Activated CD4-positive, alpha-beta T cell treated with anti-CD3 and anti-CD28 coated beads, Interleukin-2, amount 10 ng/mL, durations not matched to agents 24 days and 14 days (primary cell): ENCODE results near the gene SIRPB1. TPM values are rescaled to one million over a fixed set of nuclear protein-coding genes. Genes with fewer than 3 reads are reported as not detected.
"Not testable (repeated sequence)": the region's sequence is repeated elsewhere in the genome, so short reads cannot be mapped to it uniquely, and the experiment has no call there.

Source experiments
- DNase-seq: peaks from one replicate; pipeline ENCODE4 v3.0.0; 2022
- H3K27ac Mint-ChIP-seq: one replicate; pipeline ENCODE4 v1.8.0; 2022; ENCODE audit warnings: mild to moderate bottlenecking, mixed read lengths
- H3K27me3 Mint-ChIP-seq: one replicate; pipeline ENCODE4 v1.8.0; 2022; ENCODE audit warnings: mixed read lengths
- H3K36me3 Mint-ChIP-seq: one replicate; pipeline ENCODE4 v1.8.0; 2022; ENCODE audit warnings: low read depth, mild to moderate bottlenecking, mixed read lengths
- H3K4me1 Mint-ChIP-seq: one replicate; pipeline ENCODE4 v1.8.0; 2021; ENCODE audit warnings: mixed read lengths
- H3K4me3 Mint-ChIP-seq: one replicate; pipeline ENCODE4 v1.8.0; 2022; ENCODE audit warnings: mild to moderate bottlenecking, moderate library complexity, mixed read lengths
- H3K9me3 Mint-ChIP-seq: one replicate; pipeline ENCODE4 v1.8.0; 2021; ENCODE audit warnings: mixed read lengths
- intact Hi-C: fragments of 100-400 bp; cut with micrococcal nuclease; formaldehyde crosslinking; loops from one replicate; pipeline ENCODE4 v1.15.1; 2023
- total RNA-seq: library from RNA; stranded (reverse); gene quantifications from 2 replicates; pipeline ENCODE4 v1.2.3, GENCODE V29; 2022

The SIRPB1 gene
- total RNA-seq, 1 donor from 2014 or later: 0.82 TPM

- H3K9me3 Mint-ChIP-seq: peaks cover 20% of the 10 kb centered on the region
- DNase-seq: no peak
- H3K27me3 Mint-ChIP-seq: no peaks in the 10 kb centered on the region
- H3K27ac Mint-ChIP-seq: peak overlapping the region; percentile 9
- peak overlapping the region; percentile 49 for H3K4me3 Mint-ChIP-seq
- H3K36me3 Mint-ChIP-seq: peaks cover 68% of the 10 kb centered on the region
- intact Hi-C loops: no loop called here
- peaks cover 72% of the 10 kb centered on the region for H3K4me1 Mint-ChIP-seq
These were observed 32.3 kb upstream of the SIRPB1 start for GRCh38 chr20:1652104-1652503.

- DNase-seq: peak; percentile 65
- H3K36me3 Mint-ChIP-seq: peaks cover 74% of the 10 kb centered on the region
These were observed 31.7 kb upstream of the SIRPB1 start for GRCh38 chr20:1651268-1652058.

GRCh38 chr20:1648101-1648500 lies 28.3 kb upstream of the SIRPB1 start:
- H3K9me3 Mint-ChIP-seq: peaks cover 9% of the 10 kb centered on the region
- H3K27ac Mint-ChIP-seq: peak overlapping the region; percentile 54
- no peaks in the 10 kb centered on the region for H3K27me3 Mint-ChIP-seq
- peaks cover 53% of the 10 kb centered on the region for H3K4me1 Mint-ChIP-seq
- DNase-seq: no peak
- intact Hi-C loops: loop anchor here (5.0 kb wide), 1 partner anchor 39 kb away; no protein-coding TSS in a partner anchor
- H3K4me3 Mint-ChIP-seq: no peak overlapping the region
- peaks cover 68% of the 10 kb centered on the region for H3K36me3 Mint-ChIP-seq

More at GRCh38 chr20:1651268-1652058, 31.7 kb upstream of the SIRPB1 start:
- Mint-ChIP-seq H3K4me3 (peak overlapping the region; percentile 54), H3K27ac (peak overlapping the region; percentile 31), H3K27me3 (no peaks in the 10 kb centered on the region), H3K4me1 (peaks cover 73% of the 10 kb centered on the region), H3K9me3 (peaks cover 20% of the 10 kb centered on the region)
- intact Hi-C loops: no loop called here

GRCh38 chr20:1646975-1647431 lies 27.2 kb upstream of the SIRPB1 start:
- H3K4me3 Mint-ChIP-seq: peak overlapping the region; percentile 29
- DNase-seq: no peak
- peak overlapping the region; percentile 92 for H3K27ac Mint-ChIP-seq
- peaks cover 4% of the 10 kb centered on the region for H3K9me3 Mint-ChIP-seq
- intact Hi-C loops: loop anchor here (1.0 to 5.0 kb wide), 2 partner anchors 18 to 40 kb away; no protein-coding TSS in a partner anchor
- H3K4me1 Mint-ChIP-seq: peaks cover 45% of the 10 kb centered on the region
- peaks cover 61% of the 10 kb centered on the region for H3K36me3 Mint-ChIP-seq
- no peaks in the 10 kb centered on the region for H3K27me3 Mint-ChIP-seq

GRCh38 chr20:1644101-1644962 lies 24.5 kb upstream of the SIRPB1 start:
- Mint-ChIP-seq H3K9me3 (peaks cover 7% of the 10 kb centered on the region), H3K4me1 (peaks cover 37% of the 10 kb centered on the region), H3K27ac (no peak overlapping the region), H3K4me3 (no peak overlapping the region), H3K36me3 (peaks cover 52% of the 10 kb centered on the region), H3K27me3 (no peaks in the 10 kb centered on the region)
- no peak for DNase-seq
- intact Hi-C loops: no loop called here

- Mint-ChIP-seq H3K36me3 (peaks cover 41% of the 10 kb centered on the region), H3K9me3 (peaks cover 13% of the 10 kb centered on the region), H3K4me1 (peaks cover 23% of the 10 kb centered on the region)
- DNase-seq, H3K4me3 Mint-ChIP-seq, intact Hi-C loops, H3K27me3 Mint-ChIP-seq, H3K27ac Mint-ChIP-seq: not testable (repeated sequence)
These were observed 18.8 kb upstream of the SIRPB1 start for GRCh38 chr20:1638643-1639042.

- Mint-ChIP-seq H3K36me3 (peaks cover 48% of the 10 kb centered on the region), H3K4me1 (peaks cover 30% of the 10 kb centered on the region), H3K4me3 (no peak overlapping the region), H3K9me3 (peaks cover 13% of the 10 kb centered on the region), H3K27ac (no peak overlapping the region), H3K27me3 (no peaks in the 10 kb centered on the region)
- DNase-seq: no peak
- intact Hi-C loops: no loop called here
These were observed 17.9 kb upstream of the SIRPB1 start for GRCh38 chr20:1637755-1638154.

GRCh38 chr20:1637226-1637625 lies 17.4 kb upstream of the SIRPB1 start:
- intact Hi-C loops: no loop called here
- no peak for DNase-seq
- H3K27ac Mint-ChIP-seq: no peak overlapping the region
- peaks cover 35% of the 10 kb centered on the region for H3K4me1 Mint-ChIP-seq
- H3K36me3 Mint-ChIP-seq: peaks cover 52% of the 10 kb centered on the region
- no peaks in the 10 kb centered on the region for H3K27me3 Mint-ChIP-seq
- peaks cover 13% of the 10 kb centered on the region for H3K9me3 Mint-ChIP-seq
- H3K4me3 Mint-ChIP-seq: no peak overlapping the region

GRCh38 chr20:1636621-1637020 lies 16.8 kb upstream of the SIRPB1 start:
- no peak overlapping the region for H3K4me3 Mint-ChIP-seq
- peak overlapping the region; percentile 40 for H3K27ac Mint-ChIP-seq
- intact Hi-C loops: no loop called here

GRCh38 chr20:1635291-1635979 lies 15.6 kb upstream of the SIRPB1 start:
- Mint-ChIP-seq H3K4me3 (no peak overlapping the region), H3K4me1 (peaks cover 38% of the 10 kb centered on the region), H3K9me3 (peaks cover 11% of the 10 kb centered on the region), H3K36me3 (peaks cover 64% of the 10 kb centered on the region), H3K27ac (no peak overlapping the region), H3K27me3 (no peaks in the 10 kb centered on the region)
- DNase-seq: peak; percentile 41
- intact Hi-C loops: no loop called here

More at GRCh38 chr20:1636621-1637020, 16.8 kb upstream of the SIRPB1 start:
- Mint-ChIP-seq H3K36me3 (peaks cover 57% of the 10 kb centered on the region), H3K27me3 (no peaks in the 10 kb centered on the region), H3K9me3 (peaks cover 13% of the 10 kb centered on the region), H3K4me1 (peaks cover 41% of the 10 kb centered on the region)
- DNase-seq: peak; percentile 45

GRCh38 chr20:1633535-1633934 lies 13.7 kb upstream of the SIRPB1 start:
- intact Hi-C loops: no loop called here
- peaks cover 70% of the 10 kb centered on the region for H3K36me3 Mint-ChIP-seq
- H3K27me3 Mint-ChIP-seq: no peaks in the 10 kb centered on the region
- no peak overlapping the region for H3K27ac Mint-ChIP-seq
- peaks cover 28% of the 10 kb centered on the region for H3K4me1 Mint-ChIP-seq
- no peaks in the 10 kb centered on the region for H3K9me3 Mint-ChIP-seq
- H3K4me3 Mint-ChIP-seq: no peak overlapping the region
- peak; percentile 33 for DNase-seq

GRCh38 chr20:1632178-1632577 lies 12.4 kb upstream of the SIRPB1 start:
- DNase-seq: peak; percentile 71
- Mint-ChIP-seq H3K4me3 (peak overlapping the region; percentile 35), H3K27me3 (no peaks in the 10 kb centered on the region), H3K4me1 (peaks cover 30% of the 10 kb centered on the region), H3K27ac (peak overlapping the region; percentile 70), H3K9me3 (no peaks in the 10 kb centered on the region), H3K36me3 (peaks cover 80% of the 10 kb centered on the region)
- intact Hi-C loops: no loop called here

GRCh38 chr20:1631309-1632151 lies 11.7 kb upstream of the SIRPB1 start:
- Mint-ChIP-seq H3K4me1 (peaks cover 35% of the 10 kb centered on the region), H3K36me3 (peaks cover 76% of the 10 kb centered on the region), H3K4me3 (peak overlapping the region; percentile 35), H3K9me3 (no peaks in the 10 kb centered on the region), H3K27me3 (no peaks in the 10 kb centered on the region), H3K27ac (peak overlapping the region; percentile 70)
- intact Hi-C loops: no loop called here
- peak; percentile 40 for DNase-seq
